OCI-LY7 (cell line): ENCODE data around the gene PTGER3.

Experiments used
- CTCF ChIP-seq: fragments of 200-600 bp; sonication (generic); conservative IDR thresholded peaks from 2 replicates; pipeline ENCODE4 v1.5.1; 2014; ENCODE audit warnings: mild to moderate bottlenecking, antibody characterized with exemption, low read length, moderate library complexity, mixed read lengths
- EZH2phosphoT487 ChIP-seq: fragments of 200-600 bp; sonication (generic); IDR thresholded peaks from 2 replicates; pipeline ENCODE4 v1.6.1; 2018; ENCODE audit warnings: low read depth, borderline replicate concordance, mild to moderate bottlenecking, mixed run types, antibody characterized with exemption, low read length, moderate library complexity, mixed read lengths

GRCh38 chr1:70948396-70949017 is 99.1 kb downstream of the PTGER3 start:
- TF ChIP-seq CTCF: no peak
- no peak for TF ChIP-seq EZH2phosphoT487
